Smooth muscle cell of trachea (primary cell): ENCODE results near the gene SCARB2. TPM values are rescaled to one million over a fixed set of nuclear protein-coding genes. Genes with fewer than 3 reads are reported as not detected.

Source experiments
- total RNA-seq: library from RNA; depleted of rRNA; stranded (reverse); fragments of >200 nt; gene quantifications from 2 replicates; pipeline ENCODE4 v1.2.1, GENCODE V29; 2014

SCARB2 gene, protein sequence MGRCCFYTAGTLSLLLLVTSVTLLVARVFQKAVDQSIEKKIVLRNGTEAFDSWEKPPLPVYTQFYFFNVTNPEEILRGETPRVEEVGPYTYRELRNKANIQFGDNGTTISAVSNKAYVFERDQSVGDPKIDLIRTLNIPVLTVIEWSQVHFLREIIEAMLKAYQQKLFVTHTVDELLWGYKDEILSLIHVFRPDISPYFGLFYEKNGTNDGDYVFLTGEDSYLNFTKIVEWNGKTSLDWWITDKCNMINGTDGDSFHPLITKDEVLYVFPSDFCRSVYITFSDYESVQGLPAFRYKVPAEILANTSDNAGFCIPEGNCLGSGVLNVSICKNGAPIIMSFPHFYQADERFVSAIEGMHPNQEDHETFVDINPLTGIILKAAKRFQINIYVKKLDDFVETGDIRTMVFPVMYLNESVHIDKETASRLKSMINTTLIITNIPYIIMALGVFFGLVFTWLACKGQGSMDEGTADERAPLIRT
- total RNA-seq: 283 and 368 TPM in 2 replicates

DNA sequence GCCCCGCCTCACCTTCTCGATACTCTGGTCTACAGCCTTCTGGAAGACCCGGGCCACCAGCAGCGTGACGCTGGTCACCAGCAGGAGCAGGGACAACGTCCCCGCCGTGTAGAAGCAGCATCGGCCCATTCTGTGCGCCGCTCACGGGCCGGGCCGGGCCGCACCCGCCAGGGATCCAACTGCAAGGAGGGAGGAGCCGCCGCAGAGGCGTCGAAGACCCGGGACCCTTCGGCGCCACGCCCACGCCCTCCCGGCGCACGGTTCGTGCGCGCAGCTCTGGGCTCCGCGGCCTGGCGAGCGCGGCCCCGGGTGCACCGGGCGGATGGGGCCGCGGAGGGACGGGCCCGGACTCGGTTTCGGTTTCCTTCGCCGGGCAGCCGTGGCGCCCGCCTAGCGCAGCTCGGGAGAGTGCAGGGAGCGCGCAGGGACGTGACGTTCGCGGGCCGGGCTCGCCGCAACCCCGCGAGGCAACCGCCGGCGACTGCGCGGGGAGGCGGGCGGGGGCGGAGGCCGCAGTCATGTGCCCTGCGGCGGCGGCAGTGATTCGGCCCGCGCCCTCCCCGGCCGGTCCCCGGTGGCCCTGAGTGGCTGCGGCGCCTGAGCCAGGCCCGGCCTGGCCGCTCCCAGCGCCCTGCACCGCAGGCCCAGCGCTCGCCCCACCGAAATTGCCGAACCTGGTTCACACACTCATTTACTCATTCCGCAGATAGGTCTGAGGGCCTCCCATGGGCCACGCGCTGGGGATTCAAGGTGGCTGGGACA lies at the start of gene SCARB2:
SCARB2 (minus strand) TSS at position 410 of the 762 bp plus-strand sequence; CDS start at position 129, 281 bp downstream.

DNA sequence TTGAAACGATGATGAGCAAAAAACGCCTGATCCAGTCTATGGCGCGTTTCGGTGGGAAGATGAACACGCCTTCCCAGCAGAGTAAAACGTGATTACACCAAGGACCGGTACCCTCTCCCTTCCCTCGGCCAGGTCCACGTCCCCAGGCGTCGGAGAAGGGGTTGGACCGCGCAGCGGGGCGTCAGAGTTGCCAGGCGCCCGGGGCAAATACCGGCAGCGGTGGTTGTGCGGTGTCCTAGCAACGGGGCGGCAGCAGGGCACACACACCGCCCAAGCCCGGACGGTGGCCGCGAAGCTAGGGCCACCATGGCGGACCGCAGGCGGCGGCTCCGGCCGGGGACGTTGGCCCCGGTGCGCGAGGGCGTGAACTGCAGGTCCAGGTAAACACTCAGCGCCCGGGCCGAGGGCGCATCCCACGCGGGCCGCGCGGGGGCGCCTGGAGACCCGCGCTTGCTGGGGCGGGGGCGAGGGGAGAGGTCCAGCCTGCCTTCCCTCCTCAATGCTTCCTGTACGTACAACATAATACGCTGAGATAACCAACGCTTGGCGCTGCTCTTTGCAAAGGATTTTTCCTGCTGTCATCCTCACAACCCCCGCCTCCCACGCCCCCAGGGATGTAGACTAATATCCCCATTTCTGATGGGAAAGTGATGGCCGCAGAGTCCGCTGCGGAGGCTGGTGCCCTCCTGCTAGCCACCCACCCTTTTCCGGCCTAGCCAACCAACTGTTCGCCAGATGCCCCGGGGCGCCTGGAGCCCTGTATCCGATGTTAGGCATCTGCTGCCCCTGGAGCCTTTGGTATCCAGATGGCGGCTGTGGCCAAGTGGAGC lies 38.0 kb upstream of the SCARB2 start, which contains the start of gene FAM47E:
FAM47E (plus strand) TSS at position 281 of the 830 bp plus-strand sequence; CDS start at position 307, 26 bp downstream.

DNA sequence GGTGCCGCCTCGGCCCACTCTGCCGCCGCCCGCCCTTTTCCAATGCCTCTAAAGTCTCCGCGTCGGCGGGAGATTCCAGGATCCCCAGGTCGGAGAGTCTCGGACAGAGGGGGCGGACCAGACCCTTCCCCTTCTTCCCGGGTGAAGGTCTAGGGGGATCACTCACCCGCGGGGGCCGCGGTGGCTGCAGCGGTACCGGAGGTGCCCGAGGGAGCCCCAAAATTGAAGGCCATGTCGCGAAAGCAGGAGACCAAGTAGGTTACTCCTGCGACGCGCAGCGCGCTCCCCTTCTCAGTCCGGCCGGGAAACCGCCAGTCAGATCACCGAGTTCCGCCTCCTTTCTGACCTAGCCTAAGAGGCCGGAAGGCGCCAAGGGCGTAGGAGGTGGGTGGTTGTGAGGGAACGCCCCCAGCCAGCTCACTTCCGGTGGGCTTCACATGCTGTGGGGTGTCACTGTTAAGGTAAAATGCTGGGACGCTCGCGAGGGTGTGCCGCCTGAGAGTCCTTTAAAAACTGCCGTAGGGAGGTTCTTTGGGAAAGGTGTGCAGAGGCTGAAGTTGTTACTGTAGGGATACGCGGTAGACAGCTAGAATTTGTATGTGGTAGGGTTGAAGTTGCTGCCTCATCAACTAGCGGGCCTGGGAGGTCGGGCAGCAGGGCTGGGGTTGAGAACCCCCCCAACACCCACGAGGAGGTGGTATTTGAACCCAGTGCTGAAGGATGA lies 65.3 kb downstream of the SCARB2 start, which contains the start of gene NUP54:
NUP54 (minus strand) TSS at position 256 of the 724 bp plus-strand sequence; CDS start at position 233, 23 bp downstream.

Other genes starting within 250 kb of the SCARB2 start
- gene SDAD1, start 222.9 kb downstream of the SCARB2 start, total RNA-seq: 28.1 and 33.9 TPM in 2 replicates
- gene CXCL9, start 206.3 kb downstream of the SCARB2 start, total RNA-seq: not detected in 2 replicates
- 1.8 TPM in 1 of 2 replicates, not detected in the other for gene CXCL10, start 190.3 kb downstream of the SCARB2 start, total RNA-seq
- 0.15 TPM in 1 of 2 replicates, not detected in the other for gene CXCL11, start 177.8 kb downstream of the SCARB2 start, total RNA-seq
- gene ART3, start 139.1 kb downstream of the SCARB2 start, total RNA-seq: not detected in 2 replicates
- 48.8 and 76.2 TPM in 2 replicates for gene NUP54, start 65.4 kb downstream of the SCARB2 start, total RNA-seq
- under 0.01 and 1.3 TPM in 2 replicates for gene FAM47E, start 37.9 kb upstream of the SCARB2 start, total RNA-seq
- gene STBD1, start 92.9 kb upstream of the SCARB2 start, total RNA-seq: 9.4 and 10.0 TPM in 2 replicates
- gene CCDC158, start 207.3 kb upstream of the SCARB2 start, total RNA-seq: under 0.01 and 0.83 TPM in 2 replicates
- 19.2 and 27.5 TPM in 2 replicates for gene SHROOM3, start 221.4 kb upstream of the SCARB2 start, total RNA-seq